SIG-M5 treated with dmso at 0.1 percent for 504 hours (cell line): ENCODE results near the gene KLHL12.

Source experiments
- DNase-seq: peaks from one replicate; lab custom pipeline; 2025; ENCODE audit not compliant: unreplicated experiment; lab: John Stamatoyannopoulos, UW

KLHL12 gene

GRCh38 chr1:202926581-202927491 lies at the start of gene KLHL12:
Gene KLHL12 (minus strand): TSS chr1:202927234. CDS start chr1:202925162, 2,072 bp downstream.
- peak; percentile 99 for DNase-seq

DNA sequence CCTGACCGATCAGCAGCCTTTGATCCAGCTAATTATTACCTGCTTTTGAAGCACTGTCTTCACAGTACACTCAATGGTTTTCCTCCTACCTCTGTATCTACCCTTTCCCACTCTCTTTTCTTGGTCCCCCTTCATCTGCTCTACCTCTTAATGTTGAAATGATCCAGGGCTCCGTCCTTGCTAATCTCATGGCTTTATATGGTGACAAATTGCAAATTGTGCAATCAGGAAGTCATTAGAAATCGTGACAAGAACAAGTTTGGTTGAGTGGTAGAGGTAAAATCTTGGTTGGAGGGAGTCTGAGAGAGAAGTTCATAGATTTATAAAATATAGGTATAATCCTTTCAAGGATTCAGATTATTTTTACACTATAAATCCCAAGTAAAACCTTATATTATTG lies 49.6 kb upstream of the KLHL12 start:
- DNase-seq, result peak; percentile 40

DNA sequence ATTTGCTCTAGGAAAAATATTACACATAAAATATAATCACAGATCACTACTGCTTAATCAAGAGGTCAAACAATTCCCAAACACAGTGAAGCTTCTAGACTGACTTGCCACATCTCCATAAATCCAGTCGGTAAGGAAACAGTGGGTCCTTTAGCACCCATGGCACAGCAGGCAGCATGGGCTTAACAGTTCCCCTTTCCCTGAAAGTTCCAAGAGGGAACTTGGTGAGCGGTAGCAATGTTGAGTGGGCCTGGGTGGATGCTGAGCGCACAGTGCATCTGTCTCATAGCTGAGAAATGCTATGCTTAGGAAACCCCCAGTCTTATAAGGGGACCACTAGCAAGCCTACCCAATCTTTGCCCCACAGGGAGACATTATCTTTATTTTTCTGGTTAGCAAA lies 47.8 kb upstream of the KLHL12 start:
- DNase-seq, result no peak

DNA sequence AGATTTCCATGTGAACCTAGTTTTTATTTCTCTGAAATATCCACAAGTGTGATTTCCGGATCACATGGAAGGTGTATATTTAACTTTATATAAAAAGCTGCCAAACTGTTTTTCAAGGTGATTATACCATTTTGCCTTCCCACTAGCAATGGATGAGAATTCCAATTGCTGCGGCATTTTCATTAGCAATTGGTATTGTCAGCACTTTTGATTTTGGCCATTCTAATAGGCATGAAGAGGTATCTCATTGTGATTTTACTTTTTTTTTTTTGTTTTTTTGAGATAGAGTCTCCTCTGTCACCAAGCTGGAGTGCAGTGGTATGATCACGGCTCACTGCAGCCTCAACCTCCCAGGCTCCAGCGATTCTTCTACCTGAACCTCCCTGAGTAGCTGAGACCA lies 45.0 kb upstream of the KLHL12 start:
- DNase-seq, result no peak

- peak; percentile 100 for DNase-seq
These were observed 41.9 kb upstream of the KLHL12 start for GRCh38 chr1:202968895-202969295.

GRCh38 chr1:202968351-202968750 lies 41.3 kb upstream of the KLHL12 start:
- no peak for DNase-seq

DNA sequence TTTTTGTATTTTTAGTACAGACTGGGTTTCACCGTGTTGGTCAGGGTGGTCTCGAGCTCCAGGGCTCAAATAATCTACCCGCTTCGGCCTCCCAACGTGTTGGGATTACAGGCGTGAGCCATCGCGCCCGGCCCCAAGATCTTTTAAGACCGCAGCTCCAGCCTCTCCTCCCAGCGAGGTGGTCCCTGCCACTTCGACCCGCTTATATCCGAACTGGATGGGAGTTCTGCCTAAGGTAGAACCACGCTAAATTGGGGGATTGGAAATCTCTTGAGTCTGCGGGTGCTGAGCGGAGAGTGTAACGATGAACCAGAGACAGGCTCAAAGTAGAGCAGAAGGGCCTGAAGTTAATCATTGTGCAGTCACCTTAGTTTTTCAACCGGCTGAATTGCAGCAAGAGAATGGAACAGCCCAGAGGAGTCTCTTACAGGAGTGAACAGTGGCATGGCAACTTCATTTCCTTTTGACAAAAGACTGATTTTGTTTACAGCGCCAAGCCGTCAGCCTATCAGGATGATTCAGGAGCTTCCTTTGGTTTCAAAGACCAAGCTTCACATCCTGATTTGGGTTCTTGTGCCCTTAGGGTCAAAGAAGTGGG lies 40.7 kb upstream of the KLHL12 start:
- DNase-seq, result peak; percentile 66

- DNase-seq, result no peak
These were observed 39.2 kb upstream of the KLHL12 start for GRCh38 chr1:202966006-202966898.

DNA sequence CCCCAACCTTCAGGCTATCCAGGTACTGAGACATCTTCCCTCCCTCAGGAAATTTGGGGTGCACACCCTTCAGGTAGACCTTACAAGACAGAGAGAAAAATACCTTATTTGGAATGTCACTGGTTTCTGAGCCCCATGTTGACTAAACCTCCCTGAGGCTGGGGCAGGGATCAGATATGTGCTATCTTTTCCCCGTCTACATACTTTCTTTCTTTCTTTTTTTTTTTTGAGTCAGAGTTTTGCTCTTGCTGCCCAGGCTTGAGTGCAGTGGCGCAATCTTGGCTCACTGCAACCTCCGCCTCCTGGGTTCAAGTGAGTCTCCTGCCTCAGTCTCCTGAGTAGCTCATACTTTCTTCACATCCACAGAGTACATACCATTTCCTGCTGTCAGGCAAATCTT lies 38.4 kb upstream of the KLHL12 start:
- no peak for DNase-seq

DNA sequence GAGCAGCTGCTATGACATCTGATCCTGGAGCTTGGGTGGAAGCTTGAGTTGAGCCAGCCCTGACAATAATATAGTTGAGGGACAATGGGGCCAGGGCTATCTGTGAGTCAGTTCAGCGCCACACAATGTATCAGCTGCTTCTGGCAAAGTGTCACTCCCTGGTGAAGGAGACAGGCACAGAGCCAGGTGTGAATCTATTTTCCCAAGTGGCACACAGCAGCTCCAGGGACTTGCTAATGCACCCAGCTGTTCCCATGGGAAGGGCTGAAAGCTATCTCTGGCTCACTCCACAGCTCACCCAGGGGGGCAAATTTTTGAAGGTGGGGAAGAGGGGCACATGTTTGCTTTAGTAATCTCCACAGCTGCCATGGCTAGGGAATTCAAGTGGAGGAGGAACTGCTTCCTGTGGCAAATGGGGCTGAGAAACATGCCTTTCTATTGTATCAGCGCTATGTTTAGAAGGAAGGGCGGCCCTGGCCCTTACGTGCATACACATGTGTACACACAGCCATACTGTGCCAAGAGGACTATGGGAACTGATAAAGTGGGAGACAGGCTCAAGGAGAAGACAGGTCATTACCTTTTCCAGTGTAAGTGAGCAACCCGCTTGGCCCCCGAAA lies 37.9 kb upstream of the KLHL12 start:
- DNase-seq, result peak; percentile 25

DNA sequence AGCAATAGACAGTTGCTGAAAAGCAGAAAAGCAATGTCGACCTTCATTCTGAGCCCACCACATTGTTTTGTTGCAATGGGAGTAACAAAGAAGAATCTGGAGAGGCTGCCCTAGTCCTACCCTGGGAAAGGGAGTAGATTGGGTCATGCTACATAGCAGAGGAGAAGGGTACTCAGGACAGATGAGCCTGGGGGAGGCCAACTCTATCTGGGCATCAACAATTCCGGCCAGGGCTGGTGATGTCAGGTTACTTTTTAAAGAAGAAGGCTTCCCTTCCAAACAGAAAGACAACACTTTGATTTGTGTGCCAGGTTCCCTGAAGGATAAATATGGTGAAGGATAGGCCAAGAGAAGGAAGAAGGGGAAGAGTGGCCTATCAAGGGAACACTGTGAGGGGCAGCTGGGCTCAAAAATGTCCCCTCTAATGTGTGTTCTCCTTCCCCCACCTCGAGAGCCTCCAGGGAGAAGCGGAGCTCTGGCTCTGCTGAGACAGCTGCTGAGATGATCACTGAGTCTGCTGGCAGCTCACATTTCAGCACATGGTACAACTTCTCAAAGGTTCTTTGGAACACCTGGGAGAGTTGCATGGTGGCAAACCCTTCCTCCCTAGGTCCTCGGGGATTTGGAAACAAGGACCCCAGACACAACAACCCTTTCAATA lies 34.3 kb upstream of the KLHL12 start:
- no peak for DNase-seq

GRCh38 chr1:202959276-202959620 lies 32.2 kb upstream of the KLHL12 start:
- DNase-seq, result peak; percentile 29

DNA sequence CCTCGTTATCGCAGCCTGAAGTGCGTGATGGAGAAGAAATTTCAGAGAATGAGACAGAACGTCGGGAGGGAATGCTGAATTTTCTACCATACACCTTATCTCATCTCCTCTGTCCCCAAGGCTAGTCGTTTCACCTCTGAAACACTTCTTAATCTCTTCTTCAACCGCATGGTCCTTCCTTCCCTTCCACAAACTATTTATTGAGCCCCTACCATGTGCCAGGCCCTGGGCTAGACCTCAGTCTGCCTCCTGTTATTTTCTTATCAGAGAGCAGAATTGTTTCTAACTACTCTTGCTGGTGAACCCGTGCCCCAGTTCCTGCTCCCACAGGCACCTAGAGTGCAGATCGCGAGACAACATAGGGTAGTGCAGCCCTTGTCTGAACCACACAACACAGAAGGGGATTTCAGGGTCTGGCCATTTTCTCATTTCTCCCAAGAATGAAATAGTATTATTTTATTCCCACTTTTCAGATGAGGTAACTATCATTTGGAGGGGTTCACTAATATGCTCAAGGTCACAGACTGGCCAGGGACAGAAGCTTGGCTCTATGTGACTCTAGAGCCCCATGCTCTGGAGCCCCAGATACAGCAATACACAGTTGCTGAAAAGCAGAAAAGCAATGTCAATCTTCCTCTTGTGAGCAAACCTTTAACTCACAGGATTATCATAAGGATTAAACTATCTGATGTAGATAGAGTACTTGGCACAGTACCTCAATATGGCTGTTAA lies 31.7 kb upstream of the KLHL12 start:
- no peak for DNase-seq

DNA sequence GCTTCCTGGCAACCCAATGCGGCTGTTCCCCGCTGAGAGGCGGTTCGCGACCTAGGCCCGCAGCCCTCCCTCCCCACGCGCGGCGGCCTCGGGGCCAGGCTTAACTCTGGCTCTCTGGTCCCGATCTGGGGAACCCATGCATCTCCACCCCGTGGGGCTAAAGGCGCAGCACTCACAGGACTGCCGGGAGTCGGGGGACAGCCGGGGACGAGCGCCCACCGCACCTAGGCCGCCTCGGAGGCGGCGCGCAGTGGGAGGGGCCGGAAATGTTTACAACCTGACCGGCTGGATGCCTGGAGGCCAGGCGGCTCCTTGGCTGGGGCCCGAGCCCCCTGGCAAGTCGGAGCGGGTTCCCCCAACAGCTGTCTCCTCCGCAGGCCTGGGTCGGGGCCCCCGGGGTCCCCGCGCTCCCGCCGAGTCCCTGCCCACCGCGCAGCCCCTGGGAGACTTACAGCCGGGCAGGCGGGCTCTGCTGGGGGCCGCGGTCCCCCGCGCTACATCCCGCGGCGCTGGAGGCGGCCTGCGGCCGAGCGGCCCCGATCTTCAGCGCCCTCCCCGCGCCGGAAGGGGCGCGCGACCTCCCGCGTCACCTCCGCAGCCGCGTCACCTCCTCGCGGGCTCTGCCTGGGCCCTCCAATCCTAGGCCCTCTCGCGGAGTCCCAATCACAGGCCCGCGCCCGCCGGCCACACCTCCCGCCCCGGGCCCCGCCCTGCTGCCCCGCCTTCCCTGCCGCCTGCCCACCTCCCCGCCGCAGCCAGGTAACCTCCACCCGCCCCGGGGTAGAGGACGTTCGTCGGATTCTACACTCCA lies 30.9 kb upstream of the KLHL12 start, which contains the start of gene ADIPOR1:
Gene ADIPOR1 (minus strand): TSS at position 580 of the 811 bp plus-strand sequence. CDS start 7,242 bp downstream, outside the sequence.
- peak; percentile 92 for DNase-seq

GRCh38 chr1:202956969-202957368 lies 29.9 kb upstream of the KLHL12 start:
- DNase-seq, result peak; percentile 19

GRCh38 chr1:202954057-202954745 lies 27.2 kb upstream of the KLHL12 start:
- no peak for DNase-seq

GRCh38 chr1:202953392-202953791 lies 26.4 kb upstream of the KLHL12 start:
- no peak for DNase-seq

GRCh38 chr1:202952818-202953217 lies 25.8 kb upstream of the KLHL12 start:
- DNase-seq, result peak; percentile 99
